Peyer's patch (tissue), 4 donors: ENCODE results near the gene NOL4L. TPM values are rescaled to one million over a fixed set of nuclear protein-coding genes. Genes with fewer than 3 reads are reported as not detected.

Experiments used
- DNase-seq, 3 donors: peaks; one replicate each; pipeline ENCODE4 v3.0.0-alpha.2; 2017 to 2019
- H3K27ac ChIP-seq, 4 donors: fragments of 200-600 bp; sonication (generic); one replicate each; pipeline ENCODE4 v1.5.1; 2016 to 2019
- H3K27me3 ChIP-seq, 2 donors: fragments of 200-600 bp; sonication (generic); one replicate each; pipeline ENCODE4 v1.5.1; 2019
- H3K36me3 ChIP-seq, 3 donors: fragments of 200-600 bp; sonication (generic); one replicate each; pipeline ENCODE4 v1.5.1; 2016 to 2019
- H3K4me1 ChIP-seq, 4 donors: fragments of 200-600 bp; sonication (generic); one replicate each; pipeline ENCODE4 v1.5.1; 2016 to 2019
- H3K4me3 ChIP-seq, 4 donors: fragments of 200-600 bp; sonication (generic); 1 replicate in 3 of 4; 2 replicates in 1 of 4; pipeline ENCODE4 v1.5.1; 2016 to 2019; ENCODE audit warnings: mild to moderate bottlenecking in 1 of 4
- H3K9me3 ChIP-seq, 4 donors: fragments of 200-600 bp; sonication (generic); one replicate each; pipeline ENCODE4 v1.5.1; 2016 to 2019; ENCODE audit warnings: mild to moderate bottlenecking in 1 of 4
- CTCF ChIP-seq, 6 experiments: fragments of 450-650 bp in 4 of 6; fragments of 200-600 bp in 2 of 6; sonication (generic) in 1 of 6; IDR thresholded peaks; one replicate each; pipeline ENCODE4 v1.5.1; 2017 to 2019; ENCODE audit warnings: antibody characterized with exemption in 6 of 6, mild to moderate bottlenecking in 3 of 6, moderate library complexity in 1 of 6
- POLR2A ChIP-seq, 2 donors: fragments of 450-650 bp; IDR thresholded peaks; one replicate each; pipeline ENCODE4 v1.5.1; 2017; ENCODE audit warnings: antibody characterized with exemption in 2 of 2, mild to moderate bottlenecking in 2 of 2, moderate library complexity in 2 of 2
- total RNA-seq, 4 donors: library from RNA; depleted of rRNA; stranded (reverse); fragments of >200 nt; gene quantifications; one replicate each; pipeline ENCODE4 v1.1.0, GENCODE V29; 2016

Gene NOL4L
- total RNA-seq, 4 donors from 2014 or later: 44.6 to 134 (median 109) TPM

GRCh38 chr20:32553618-32554017 is 31.5 kb downstream of the NOL4L start:
- no peaks in the 10 kb centered on the region for H3K4me1 ChIP-seq
- H3K27ac ChIP-seq: no peak overlapping the region
- no peak overlapping the region for H3K4me3 ChIP-seq
- TF ChIP-seq CTCF (IDR thresholded peaks at IDR 0.05) (no peak), POLR2A (IDR thresholded peaks at IDR 0.05) (no peak)
- H3K27me3 ChIP-seq: no peaks in the 10 kb centered on the region
- H3K9me3 ChIP-seq: no peaks in the 10 kb centered on the region
- H3K36me3 ChIP-seq: no peaks in the 10 kb centered on the region
- DNase-seq: no peak

- no peak overlapping the region for H3K4me3 ChIP-seq
- no peaks in the 10 kb centered on the region for H3K27me3 ChIP-seq
- TF ChIP-seq CTCF (IDR thresholded peaks at IDR 0.05) (no peak), POLR2A (IDR thresholded peaks at IDR 0.05) (no peak)
- no peak for DNase-seq
- H3K4me1 ChIP-seq: no peaks in the 10 kb centered on the region
- no peaks in the 10 kb centered on the region for H3K36me3 ChIP-seq
- H3K9me3 ChIP-seq: no peaks in the 10 kb centered on the region
- H3K27ac ChIP-seq: no peak overlapping the region
These were observed 33.4 kb downstream of the NOL4L start for GRCh38 chr20:32551693-32552092.

GRCh38 chr20:32549842-32550241 is 35.3 kb downstream of the NOL4L start:
- no peaks in the 10 kb centered on the region for H3K9me3 ChIP-seq
- H3K27me3 ChIP-seq: no peaks in the 10 kb centered on the region
- H3K4me3 ChIP-seq: no peak overlapping the region
- H3K27ac ChIP-seq: no peak overlapping the region
- no peaks in the 10 kb centered on the region for H3K4me1 ChIP-seq
- no peak for DNase-seq
- no peaks in the 10 kb centered on the region for H3K36me3 ChIP-seq
- TF ChIP-seq POLR2A (IDR thresholded peaks at IDR 0.05) (no peak), CTCF (IDR thresholded peaks at IDR 0.05) (no peak)

- Histone ChIP-seq H3K27ac (no peak overlapping the region), H3K36me3 (no peaks in the 10 kb centered on the region), H3K4me3 (no peak overlapping the region), H3K27me3 (no peaks in the 10 kb centered on the region), H3K4me1 (no peaks in the 10 kb centered on the region), H3K9me3 (no peaks in the 10 kb centered on the region)
- no peak for TF ChIP-seq CTCF (IDR thresholded peaks at IDR 0.05)
- DNase-seq: no peak
These were observed 37.4 kb downstream of the NOL4L start for GRCh38 chr20:32547753-32548034.

- TF ChIP-seq POLR2A (IDR thresholded peaks at IDR 0.05) (no peak), CTCF (IDR thresholded peaks at IDR 0.05) (no peak)
- H3K36me3 ChIP-seq: no peaks in the 10 kb centered on the region
- no peaks in the 10 kb centered on the region for H3K4me1 ChIP-seq
- no peak overlapping the region for H3K4me3 ChIP-seq
- H3K9me3 ChIP-seq: no peaks in the 10 kb centered on the region
- no peaks in the 10 kb centered on the region for H3K27me3 ChIP-seq
- DNase-seq: no peak
- H3K27ac ChIP-seq: no peak overlapping the region
These were observed 38.0 kb downstream of the NOL4L start for GRCh38 chr20:32546918-32547752.
